Esophagus muscularis mucosa (tissue), 4 donors: ENCODE measurements around the gene APOO. TPM values are rescaled to one million over a fixed set of nuclear protein-coding genes. Genes with fewer than 3 reads are reported as not detected.

Experiments
- DNase-seq: peaks from one replicate; pipeline ENCODE4 v3.0.0-alpha.2; 2017; ENCODE audit errors: extremely low spot score
- H3K27ac ChIP-seq, 4 donors: fragments of 200-600 bp; sonication (generic); replicated peaks in 1 of 4; 1 replicate in 3 of 4; 2 replicates in 1 of 4; pipeline ENCODE4 v1.5.1; 2016 to 2019; ENCODE audit warnings: mild to moderate bottlenecking in 1 of 4
- H3K27me3 ChIP-seq, 4 donors: fragments of 200-600 bp; sonication (generic); one replicate each; pipeline versions ENCODE4 v1.5.1 to v1.6.0; 2016 to 2019
- H3K36me3 ChIP-seq, 4 donors: fragments of 200-600 bp; sonication (generic); one replicate each; pipeline ENCODE4 v1.5.1; 2016 to 2019
- H3K4me1 ChIP-seq, 4 donors: fragments of 200-600 bp; sonication (generic); one replicate each; pipeline ENCODE4 v1.5.1; 2016 to 2019
- H3K4me3 ChIP-seq, 4 donors: fragments of 200-600 bp; sonication (generic); 1 replicate in 2 of 4; 2 replicates in 2 of 4; pipeline ENCODE4 v1.5.1; 2016 to 2019; ENCODE audit warnings: mild to moderate bottlenecking in 4 of 4, moderate library complexity in 1 of 4
- H3K9me3 ChIP-seq, 4 donors: fragments of 200-600 bp; sonication (generic); 1 replicate in 3 of 4; 2 replicates in 1 of 4; pipeline ENCODE4 v1.5.1; 2016 to 2019
- CTCF ChIP-seq, 3 experiments: fragments of 200-600 bp in 2 of 3; fragments of 450-650 bp in 1 of 3; sonication (generic) in 2 of 3; IDR thresholded peaks; one replicate each; pipeline ENCODE4 v1.5.1; 2017 to 2019; ENCODE audit warnings: antibody characterized with exemption in 3 of 3, mild to moderate bottlenecking in 2 of 3, moderate library complexity in 1 of 3
- EP300 ChIP-seq: sonication (generic); formaldehyde crosslinking; IDR thresholded peaks from one replicate; pipeline ENCODE4 v1.6.1; 2017; ENCODE audit warnings: antibody characterized with exemption
- POLR2A ChIP-seq: fragments of 450-650 bp; IDR thresholded peaks from one replicate; pipeline ENCODE4 v1.6.1; 2017; ENCODE audit warnings: antibody characterized with exemption, moderate library complexity, mild to moderate bottlenecking, low read depth
- POLR2AphosphoS5 ChIP-seq, 2 donors: sonication (generic); formaldehyde crosslinking; IDR thresholded peaks; one replicate each; pipeline ENCODE4 v1.6.1; 2017; ENCODE audit warnings: antibody characterized with exemption in 2 of 2
- WGBS: methylation state at CpG from one replicate; pipeline ENCODE4 v1.1.5; 2018; 5-methylcytosine and 5-hydroxymethylcytosine counted together
- intact Hi-C: fragments of 100-400 bp; cut with DNase I; formaldehyde crosslinking; loops from one replicate; pipeline ENCODE4 v1.15.1; 2023
- total RNA-seq, 4 donors: library from RNA; depleted of rRNA; stranded (reverse); fragments of >200 nt; gene quantifications; one replicate each; pipeline versions ENCODE4 v1.1.0 to v1.2.1, GENCODE V29; 2016

APOO gene
- total RNA-seq, 4 donors from 2014 or later: 7.5 to 10.2 (median 9.5) TPM

- H3K27me3 ChIP-seq: no peaks in the 10 kb centered on the region
- H3K27ac ChIP-seq: no peak overlapping the region
- TF ChIP-seq EP300 (no peak), POLR2A (no peak), CTCF (IDR thresholded peaks at IDR 0.05) (no peak), POLR2AphosphoS5 (IDR thresholded peaks at IDR 0.05) (no peak)
- WGBS: 75% methylated on average over 3 of the region's 3 CpGs
- intact Hi-C loops: no loop called here
- no peak overlapping the region for H3K4me3 ChIP-seq
- no peak for DNase-seq
- H3K9me3 ChIP-seq: no peaks in the 10 kb centered on the region
- no peaks in the 10 kb centered on the region for H3K36me3 ChIP-seq
- H3K4me1 ChIP-seq: no peaks in the 10 kb centered on the region
These were observed 44.7 kb upstream of the APOO start for GRCh38 chrX:23952391-23952790.

- Histone ChIP-seq H3K36me3 (no peaks in the 10 kb centered on the region), H3K27ac (no peak overlapping the region), H3K27me3 (peaks cover 0 to 3% (median 0%) of the 10 kb centered on the region in 4 donors), H3K4me3 (no peak overlapping the region), H3K9me3 (no peaks in the 10 kb centered on the region), H3K4me1 (no peaks in the 10 kb centered on the region)
- 90% methylated on average over 1 of the region's 1 CpG for WGBS
- intact Hi-C loops: no loop called here
- DNase-seq: no peak
- no peak for TF ChIP-seq POLR2AphosphoS5 (IDR thresholded peaks at IDR 0.05)
- TF ChIP-seq EP300: no peak
- TF ChIP-seq POLR2A: no peak
- TF ChIP-seq CTCF (IDR thresholded peaks at IDR 0.05): no peak
These were observed 37.5 kb upstream of the APOO start for GRCh38 chrX:23945206-23945605.

- WGBS: 30% methylated on average over 1 of the region's 1 CpG
- no peaks in the 10 kb centered on the region for H3K9me3 ChIP-seq
- no peak overlapping the region for H3K4me3 ChIP-seq
- intact Hi-C loops: no loop called here
- peaks cover 0 to 3% (median 0%) of the 10 kb centered on the region in 4 donors for H3K27me3 ChIP-seq
- no peaks in the 10 kb centered on the region for H3K4me1 ChIP-seq
- DNase-seq: no peak
- H3K27ac ChIP-seq: no peak overlapping the region
- no peaks in the 10 kb centered on the region for H3K36me3 ChIP-seq
- TF ChIP-seq CTCF (IDR thresholded peaks at IDR 0.05): no peak
These were observed 36.5 kb upstream of the APOO start for GRCh38 chrX:23944234-23944633.

- Histone ChIP-seq H3K27me3 (peaks cover 0 to 7% (median 0%) of the 10 kb centered on the region in 4 donors), H3K27ac (no peak overlapping the region), H3K4me1 (no peaks in the 10 kb centered on the region), H3K9me3 (no peaks in the 10 kb centered on the region), H3K4me3 (no peak overlapping the region), H3K36me3 (no peaks in the 10 kb centered on the region)
- no peak for TF ChIP-seq CTCF (IDR thresholded peaks at IDR 0.05)
- no peak for TF ChIP-seq POLR2A
- TF ChIP-seq POLR2AphosphoS5 (IDR thresholded peaks at IDR 0.05): no peak
- TF ChIP-seq EP300: no peak
- DNase-seq: no peak
- intact Hi-C loops: no loop called here
- WGBS: 57% methylated on average over 1 of the region's 1 CpG
These were observed 31.5 kb upstream of the APOO start for GRCh38 chrX:23939203-23939602.

- no peak overlapping the region for H3K27ac ChIP-seq
- no peaks in the 10 kb centered on the region for H3K36me3 ChIP-seq
- H3K4me3 ChIP-seq: no peak overlapping the region
- no peak for DNase-seq
- H3K9me3 ChIP-seq: no peaks in the 10 kb centered on the region
- H3K4me1 ChIP-seq: no peaks in the 10 kb centered on the region
- TF ChIP-seq EP300: no peak
- no peak for TF ChIP-seq POLR2AphosphoS5 (IDR thresholded peaks at IDR 0.05)
- 61% methylated on average over 1 of the region's 1 CpG for WGBS
- intact Hi-C loops: no loop called here
- H3K27me3 ChIP-seq: peaks cover 0 to 7% (median 0%) of the 10 kb centered on the region in 4 donors
These were observed 31.0 kb upstream of the APOO start for GRCh38 chrX:23938690-23939089.
